Neutrophil (primary cell): ENCODE results near the gene ATPAF2.

Experiments used
- H3K27ac ChIP-seq: fragments of 200-600 bp; sonication (generic); 2 replicates; pipeline ENCODE4 v1.5.1; 2016; ENCODE audit warnings: mild to moderate bottlenecking, moderate library complexity
- H3K27me3 ChIP-seq: fragments of 200-600 bp; sonication (generic); 2 replicates; pipeline ENCODE4 v1.6.0; 2016; ENCODE audit warnings: mild to moderate bottlenecking
- H3K36me3 ChIP-seq: fragments of 200-600 bp; sonication (generic); 2 replicates; pipeline ENCODE4 v1.5.1; 2017
- H3K4me1 ChIP-seq, 2 experiments: fragments of 200-600 bp in 1 of 2; sonication (generic) in 1 of 2; 1 replicate in 1 of 2; 2 replicates in 1 of 2; pipeline versions ENCODE4 v1.5.1 to v1.6.1; 2013 to 2016; ENCODE audit warnings: low read depth in 1 of 2, low read length in 1 of 2, mild to moderate bottlenecking in 1 of 2, moderate library complexity in 1 of 2; ENCODE audit not compliant: control insufficient read depth in 1 of 2, insufficient read depth in 1 of 2
- H3K4me3 ChIP-seq, 2 experiments: fragments of 200-600 bp in 1 of 2; sonication (generic) in 1 of 2; 1 replicate in 1 of 2; 2 replicates in 1 of 2; pipeline ENCODE4 v1.5.1; 2013 to 2016; ENCODE audit warnings: low read depth in 1 of 2, low read length in 1 of 2, mild to moderate bottlenecking in 1 of 2, moderate library complexity in 1 of 2
- H3K9me3 ChIP-seq: fragments of 200-600 bp; sonication (generic); 2 replicates; pipeline ENCODE4 v1.5.1; 2016
- TF ChIP-seq, protein P1 (sequence below): fragments of 200-600 bp; sonication (generic); IDR thresholded peaks from 2 replicates; pipeline ENCODE4 v1.5.1; 2016; ENCODE audit warnings: antibody characterized with exemption

The ATPAF2 gene

DNA sequence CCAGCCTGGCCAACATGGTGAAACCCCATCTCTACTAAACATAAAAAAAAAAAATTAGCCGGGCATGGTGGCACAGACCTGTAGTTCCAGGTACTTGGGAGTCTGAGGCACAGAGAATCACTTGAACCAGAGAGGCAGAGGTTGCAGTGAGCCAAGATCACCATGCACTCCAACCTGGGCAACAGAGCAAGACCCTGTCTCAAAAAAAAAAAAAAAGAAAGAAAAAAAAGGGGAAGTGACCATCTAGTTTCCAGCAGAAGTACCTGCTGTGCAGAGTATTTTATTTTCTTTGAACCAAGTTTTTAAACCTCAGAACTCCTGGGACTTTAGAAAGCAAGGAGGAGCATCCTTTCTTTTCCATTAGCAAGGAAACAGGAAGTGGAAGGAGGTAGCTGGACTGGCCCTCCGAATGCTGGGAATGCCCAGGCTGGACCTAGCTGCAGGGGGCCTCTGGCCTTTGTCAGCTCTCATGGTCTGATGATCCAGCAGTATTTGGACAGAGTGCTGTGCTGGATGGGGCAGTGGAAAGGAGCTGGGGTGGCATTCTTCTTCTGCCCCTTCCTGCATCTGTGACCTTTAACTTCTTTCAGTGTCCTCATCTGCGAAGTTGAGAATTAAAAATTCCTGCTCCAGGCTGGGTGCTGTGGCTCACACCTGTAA, 6.9 kb upstream of the ATPAF2 start:
- H3K4me1 ChIP-seq = no peaks in the 10 kb centered on the region
- no peaks in the 10 kb centered on the region for H3K27me3 ChIP-seq
- no peak overlapping the region for H3K4me3 ChIP-seq
- no peaks in the 10 kb centered on the region for H3K9me3 ChIP-seq
- H3K36me3 ChIP-seq = peaks cover 7% of the 10 kb centered on the region
- H3K27ac ChIP-seq = no peak overlapping the region
- TF ChIP-seq, protein P1, sequence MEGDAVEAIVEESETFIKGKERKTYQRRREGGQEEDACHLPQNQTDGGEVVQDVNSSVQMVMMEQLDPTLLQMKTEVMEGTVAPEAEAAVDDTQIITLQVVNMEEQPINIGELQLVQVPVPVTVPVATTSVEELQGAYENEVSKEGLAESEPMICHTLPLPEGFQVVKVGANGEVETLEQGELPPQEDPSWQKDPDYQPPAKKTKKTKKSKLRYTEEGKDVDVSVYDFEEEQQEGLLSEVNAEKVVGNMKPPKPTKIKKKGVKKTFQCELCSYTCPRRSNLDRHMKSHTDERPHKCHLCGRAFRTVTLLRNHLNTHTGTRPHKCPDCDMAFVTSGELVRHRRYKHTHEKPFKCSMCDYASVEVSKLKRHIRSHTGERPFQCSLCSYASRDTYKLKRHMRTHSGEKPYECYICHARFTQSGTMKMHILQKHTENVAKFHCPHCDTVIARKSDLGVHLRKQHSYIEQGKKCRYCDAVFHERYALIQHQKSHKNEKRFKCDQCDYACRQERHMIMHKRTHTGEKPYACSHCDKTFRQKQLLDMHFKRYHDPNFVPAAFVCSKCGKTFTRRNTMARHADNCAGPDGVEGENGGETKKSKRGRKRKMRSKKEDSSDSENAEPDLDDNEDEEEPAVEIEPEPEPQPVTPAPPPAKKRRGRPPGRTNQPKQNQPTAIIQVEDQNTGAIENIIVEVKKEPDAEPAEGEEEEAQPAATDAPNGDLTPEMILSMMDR = no peak

DNA sequence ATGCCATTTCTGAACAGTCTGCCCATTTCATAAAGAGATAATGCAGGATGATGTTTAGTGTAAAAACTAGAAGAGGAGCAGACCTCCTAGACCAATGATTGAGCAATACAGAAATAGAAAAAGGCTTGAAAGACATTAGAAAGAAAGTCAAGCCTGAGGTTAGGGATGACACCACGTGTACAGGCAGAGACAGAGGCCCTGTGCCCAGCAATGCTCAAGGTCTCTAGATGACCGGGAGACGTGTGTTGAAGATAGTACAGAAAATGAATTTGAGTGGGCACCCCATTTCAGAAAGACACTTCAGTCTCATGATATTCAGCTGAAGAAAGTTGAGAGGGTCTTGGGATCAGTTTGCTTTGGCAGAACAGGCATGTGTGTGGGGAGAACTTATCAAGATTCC, 5.6 kb upstream of the ATPAF2 start:
- no peaks in the 10 kb centered on the region for H3K9me3 ChIP-seq
- peaks cover 7% of the 10 kb centered on the region for H3K36me3 ChIP-seq
- H3K27me3 ChIP-seq = no peaks in the 10 kb centered on the region
- TF ChIP-seq, protein P1 = no peak
- no peak overlapping the region for H3K4me3 ChIP-seq
- H3K27ac ChIP-seq = no peak overlapping the region
- H3K4me1 ChIP-seq = peaks cover 9 to 10% of the 10 kb centered on the region in 2 experiments

DNA sequence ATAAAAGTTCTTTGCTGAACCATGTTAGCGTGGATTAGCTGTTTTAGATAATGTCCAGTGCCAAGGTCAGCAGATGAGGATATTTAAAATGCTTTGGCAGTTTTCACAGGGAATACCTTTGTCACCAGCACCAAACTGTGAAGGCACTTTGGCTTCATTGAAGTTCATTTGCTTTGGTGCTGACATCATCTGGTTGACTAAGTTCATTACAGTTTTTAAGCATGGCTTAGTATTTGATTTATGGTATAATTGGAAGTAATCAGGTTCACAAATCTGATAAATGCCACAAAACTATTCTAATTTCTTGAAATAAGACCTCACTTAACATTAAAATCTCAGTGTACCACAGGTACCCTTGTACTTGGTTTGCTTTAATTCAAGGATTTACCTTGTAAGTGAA, 4.5 kb upstream of the ATPAF2 start:
- H3K27me3 ChIP-seq = no peaks in the 10 kb centered on the region
- TF ChIP-seq, protein P1 = no peak
- H3K36me3 ChIP-seq = peaks cover 7% of the 10 kb centered on the region
- no peak overlapping the region for H3K27ac ChIP-seq
- no peak overlapping the region for H3K4me3 ChIP-seq
- H3K9me3 ChIP-seq = no peaks in the 10 kb centered on the region
- H3K4me1 ChIP-seq = peaks cover 13 to 14% of the 10 kb centered on the region in 2 experiments

DNA sequence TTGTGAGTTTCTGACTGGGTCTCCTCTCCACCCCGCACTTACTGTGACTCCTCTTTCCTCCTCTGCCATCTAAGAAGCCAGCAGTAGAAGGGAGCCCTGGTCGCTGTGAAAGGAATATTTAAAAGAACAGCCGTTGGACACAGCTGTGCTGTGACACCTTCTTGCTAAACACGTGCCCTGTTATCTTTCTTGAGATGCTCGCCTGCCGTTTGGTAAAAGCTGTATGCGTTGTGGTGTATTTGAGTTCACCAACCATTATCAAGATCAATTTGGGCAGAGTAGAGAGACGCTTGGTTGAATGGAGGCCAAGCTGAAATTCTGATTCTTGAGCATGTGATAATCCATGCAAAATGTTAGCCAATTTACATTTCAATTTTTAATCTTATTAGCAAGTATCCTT, 4.0 kb upstream of the ATPAF2 start:
- Histone ChIP-seq H3K27ac (no peak overlapping the region), H3K4me1 (peaks cover 18 to 19% of the 10 kb centered on the region in 2 experiments), H3K9me3 (no peaks in the 10 kb centered on the region), H3K27me3 (no peaks in the 10 kb centered on the region), H3K36me3 (peaks cover 7% of the 10 kb centered on the region), H3K4me3 (no peak overlapping the region)
- TF ChIP-seq, protein P1 = no peak

GRCh38 chr17:18041776-18042175, 2.8 kb upstream of the ATPAF2 start:
- H3K27ac ChIP-seq = no peak overlapping the region
- H3K27me3 ChIP-seq = no peaks in the 10 kb centered on the region
- no peak overlapping the region for H3K4me3 ChIP-seq
- TF ChIP-seq, protein P1 = no peak
- H3K36me3 ChIP-seq = peaks cover 3% of the 10 kb centered on the region
- no peaks in the 10 kb centered on the region for H3K9me3 ChIP-seq
- H3K4me1 ChIP-seq = peaks cover 30 to 32% of the 10 kb centered on the region in 2 experiments
